Natural killer cell (primary cell): Measurements from ENCODE around the gene LIME1. TPM values are rescaled to one million over a fixed set of nuclear protein-coding genes. Genes with fewer than 3 reads are reported as not detected.

Experiments
- ATAC-seq, 3 donors: fragments of 150-1000 bp in 2 of 3; fragments of 200-7000 bp in 1 of 3; cut with Tn5 transposase; 1 replicate in 1 of 3; 2 replicates in 2 of 3; pipeline ENCODE4 v1.10.0; 2021; ENCODE audit warnings: mild to moderate bottlenecking in 2 of 3, moderate library complexity in 2 of 3
- DNase-seq, 2 donors: peaks; one replicate each; pipeline versions ENCODE4 v3.0.0 to v3.0.0-alpha.2; 2013 to 2021; ENCODE audit warnings: mixed read lengths in 1 of 2
- H3K27ac ChIP-seq: one replicate; pipeline ENCODE4 v1.5.1; 2013; ENCODE audit warnings: mild to moderate bottlenecking, low read length
- H3K27me3 ChIP-seq: one replicate; pipeline ENCODE4 v1.6.1; 2013; ENCODE audit warnings: low read length; ENCODE audit not compliant: control insufficient read depth, insufficient read depth
- H3K36me3 ChIP-seq: one replicate; pipeline ENCODE4 v1.6.1; 2013; ENCODE audit warnings: low read length; ENCODE audit not compliant: control insufficient read depth, insufficient read depth
- H3K4me1 ChIP-seq: one replicate; pipeline ENCODE4 v1.6.1; 2013; ENCODE audit warnings: low read length; ENCODE audit not compliant: control insufficient read depth, insufficient read depth
- H3K4me3 ChIP-seq: one replicate; pipeline ENCODE4 v1.5.1; 2013; ENCODE audit warnings: low read length
- H3K9me3 ChIP-seq: one replicate; pipeline ENCODE4 v1.6.1; 2013; ENCODE audit warnings: low read length; ENCODE audit not compliant: control insufficient read depth, insufficient read depth
- H3K27ac Mint-ChIP-seq, 2 donors: one replicate each; pipeline ENCODE4 v1.8.0; 2022; ENCODE audit warnings: mild to moderate bottlenecking in 2 of 2, mixed read lengths in 2 of 2, moderate library complexity in 1 of 2
- H3K27me3 Mint-ChIP-seq, 2 donors: one replicate each; pipeline ENCODE4 v1.8.0; 2022; ENCODE audit warnings: low read depth in 2 of 2, mixed read lengths in 2 of 2
- H3K36me3 Mint-ChIP-seq: one replicate; pipeline ENCODE4 v1.8.0; 2022; ENCODE audit warnings: mixed read lengths
- H3K4me1 Mint-ChIP-seq, 2 donors: one replicate each; pipeline ENCODE4 v1.8.0; 2022; ENCODE audit warnings: mixed read lengths in 2 of 2
- H3K4me3 Mint-ChIP-seq: one replicate; pipeline ENCODE4 v1.8.0; 2022; ENCODE audit warnings: mild to moderate bottlenecking, moderate library complexity, mixed read lengths
- H3K9me3 Mint-ChIP-seq, 2 donors: one replicate each; pipeline ENCODE4 v1.8.0; 2022; ENCODE audit warnings: mixed read lengths in 2 of 2
- WGBS: methylation state at CpG from one replicate; pipeline ENCODE4 v1.1.7; 2013; ENCODE audit warnings: missing lambda C conversion rate; ENCODE audit not compliant: insufficient coverage; 5-methylcytosine and 5-hydroxymethylcytosine counted together
- intact Hi-C: fragments of 100-400 bp; cut with micrococcal nuclease; formaldehyde crosslinking; loops from one replicate; pipeline ENCODE4 v1.14.2; 2022
- total RNA-seq, 4 donors: library from RNA; stranded (reverse); fragments of 120-200 nt in 1 of 4; gene quantifications; one replicate each; pipeline versions ENCODE4 v1.2.3 to v1.2.4, GENCODE V29; 2013 to 2022
- TF ChIP-seq, protein P1 (sequence below): fragments of 200-600 bp; IDR thresholded peaks from one replicate; pipeline ENCODE4 v1.8.0; 2022; ENCODE audit warnings: antibody characterized with exemption

LIME1 gene
- total RNA-seq, 3 donors from 2014 or later (not counting 1 experiment from before 2014, with no cell fraction given) = 86.5 to 94.4 (median 91.7) TPM

DNA sequence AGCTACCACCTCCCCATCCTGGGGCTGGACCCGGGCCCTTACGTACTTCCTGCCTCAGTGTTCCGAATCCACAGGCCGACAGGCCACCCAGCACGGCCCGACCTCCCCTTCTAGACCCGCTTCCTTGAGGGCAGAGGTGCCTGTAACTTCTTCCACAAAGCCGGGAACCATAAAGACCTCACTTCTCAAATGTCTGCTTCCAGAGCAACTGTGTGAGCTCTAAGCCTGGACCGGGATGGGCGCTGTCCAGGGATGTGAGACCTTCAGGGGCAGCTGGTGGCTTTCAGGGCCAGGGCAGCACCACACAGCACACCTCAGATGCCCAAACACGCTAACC is 12.4 kb downstream of the LIME1 start:
- no peak for DNase-seq
- H3K4me3 ChIP-seq = no peak overlapping the region
- intact Hi-C loops = no loop called here
- no peak overlapping the region for H3K27ac ChIP-seq
- ATAC-seq = no peak
- Mint-ChIP-seq H3K27ac (no peak overlapping the region), H3K9me3 (no peaks in the 10 kb centered on the region), H3K36me3 (no peaks in the 10 kb centered on the region), H3K4me1 (peaks cover 0 to 12% of the 10 kb centered on the region in 2 donors), H3K4me3 (no peak overlapping the region), H3K27me3 (no peaks in the 10 kb centered on the region)
- no peaks in the 10 kb centered on the region for H3K9me3 ChIP-seq
- TF ChIP-seq, protein P1, sequence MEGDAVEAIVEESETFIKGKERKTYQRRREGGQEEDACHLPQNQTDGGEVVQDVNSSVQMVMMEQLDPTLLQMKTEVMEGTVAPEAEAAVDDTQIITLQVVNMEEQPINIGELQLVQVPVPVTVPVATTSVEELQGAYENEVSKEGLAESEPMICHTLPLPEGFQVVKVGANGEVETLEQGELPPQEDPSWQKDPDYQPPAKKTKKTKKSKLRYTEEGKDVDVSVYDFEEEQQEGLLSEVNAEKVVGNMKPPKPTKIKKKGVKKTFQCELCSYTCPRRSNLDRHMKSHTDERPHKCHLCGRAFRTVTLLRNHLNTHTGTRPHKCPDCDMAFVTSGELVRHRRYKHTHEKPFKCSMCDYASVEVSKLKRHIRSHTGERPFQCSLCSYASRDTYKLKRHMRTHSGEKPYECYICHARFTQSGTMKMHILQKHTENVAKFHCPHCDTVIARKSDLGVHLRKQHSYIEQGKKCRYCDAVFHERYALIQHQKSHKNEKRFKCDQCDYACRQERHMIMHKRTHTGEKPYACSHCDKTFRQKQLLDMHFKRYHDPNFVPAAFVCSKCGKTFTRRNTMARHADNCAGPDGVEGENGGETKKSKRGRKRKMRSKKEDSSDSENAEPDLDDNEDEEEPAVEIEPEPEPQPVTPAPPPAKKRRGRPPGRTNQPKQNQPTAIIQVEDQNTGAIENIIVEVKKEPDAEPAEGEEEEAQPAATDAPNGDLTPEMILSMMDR = no peak
- H3K36me3 ChIP-seq = no peaks in the 10 kb centered on the region
- H3K27me3 ChIP-seq = no peaks in the 10 kb centered on the region
- 84% methylated on average over 10 of the region's 11 CpGs for WGBS
- peaks cover 25% of the 10 kb centered on the region for H3K4me1 ChIP-seq

DNA sequence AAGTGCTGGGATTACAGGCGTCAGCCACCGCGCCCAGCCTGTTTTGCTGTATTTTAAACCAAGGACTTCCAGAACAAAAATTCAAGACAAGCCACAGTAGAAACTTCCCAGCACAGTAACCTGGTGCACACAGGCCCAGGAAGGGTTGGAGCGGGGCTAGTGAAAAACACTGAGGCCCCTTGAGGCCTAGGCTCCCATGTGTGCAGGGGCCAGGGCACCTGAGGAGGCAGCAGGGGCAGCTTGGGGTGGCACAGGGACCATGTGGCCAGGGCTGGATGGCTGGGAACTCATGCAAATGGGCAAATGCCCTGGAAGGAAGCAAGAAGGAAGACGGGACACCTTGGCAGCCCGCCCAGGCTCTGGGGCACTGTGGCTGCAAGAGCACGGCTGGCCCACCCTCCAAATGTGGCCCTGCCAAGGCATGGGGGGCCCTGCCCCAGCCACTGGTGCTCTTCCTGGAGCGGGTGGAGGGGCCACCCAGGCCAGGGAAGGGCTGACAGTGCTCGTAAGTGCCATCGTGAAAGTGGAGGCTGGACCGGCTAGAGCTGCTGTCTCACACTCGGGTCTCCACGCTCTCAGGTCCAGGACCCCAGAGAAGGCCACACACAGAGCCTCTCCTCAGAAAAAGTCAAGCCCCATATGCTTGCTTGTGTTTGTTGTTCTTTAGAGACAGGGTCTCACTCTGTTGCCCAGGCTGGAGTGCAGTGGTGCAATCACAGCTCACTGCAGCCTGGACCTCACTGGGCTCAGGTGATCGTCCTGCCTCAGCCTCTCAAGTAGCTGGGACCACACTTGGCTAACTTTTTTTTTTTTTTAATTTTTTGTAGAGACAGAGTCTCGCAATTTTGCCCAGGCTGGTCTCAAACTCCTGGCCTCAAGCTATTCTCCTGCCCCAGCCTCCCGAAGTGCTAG is 13.4 kb downstream of the LIME1 start:
- Histone ChIP-seq H3K4me3 (no peak overlapping the region), H3K27ac (no peak overlapping the region), H3K27me3 (no peaks in the 10 kb centered on the region), H3K4me1 (peaks cover 25% of the 10 kb centered on the region), H3K9me3 (no peaks in the 10 kb centered on the region), H3K36me3 (no peaks in the 10 kb centered on the region)
- TF ChIP-seq, protein P1 = no peak
- Mint-ChIP-seq H3K4me1 (peaks cover 0 to 17% of the 10 kb centered on the region in 2 donors), H3K9me3 (no peaks in the 10 kb centered on the region), H3K4me3 (no peak overlapping the region), H3K27me3 (no peaks in the 10 kb centered on the region), H3K27ac (no peak overlapping the region), H3K36me3 (no peaks in the 10 kb centered on the region)
- intact Hi-C loops = loop anchor here (5.0 kb wide), 1 partner anchor 123 kb away; the partner anchor contains the start of gene GMEB2
- no peak for DNase-seq
- WGBS = 93% methylated on average over 16 of the region's 16 CpGs
- no peak for ATAC-seq

DNA sequence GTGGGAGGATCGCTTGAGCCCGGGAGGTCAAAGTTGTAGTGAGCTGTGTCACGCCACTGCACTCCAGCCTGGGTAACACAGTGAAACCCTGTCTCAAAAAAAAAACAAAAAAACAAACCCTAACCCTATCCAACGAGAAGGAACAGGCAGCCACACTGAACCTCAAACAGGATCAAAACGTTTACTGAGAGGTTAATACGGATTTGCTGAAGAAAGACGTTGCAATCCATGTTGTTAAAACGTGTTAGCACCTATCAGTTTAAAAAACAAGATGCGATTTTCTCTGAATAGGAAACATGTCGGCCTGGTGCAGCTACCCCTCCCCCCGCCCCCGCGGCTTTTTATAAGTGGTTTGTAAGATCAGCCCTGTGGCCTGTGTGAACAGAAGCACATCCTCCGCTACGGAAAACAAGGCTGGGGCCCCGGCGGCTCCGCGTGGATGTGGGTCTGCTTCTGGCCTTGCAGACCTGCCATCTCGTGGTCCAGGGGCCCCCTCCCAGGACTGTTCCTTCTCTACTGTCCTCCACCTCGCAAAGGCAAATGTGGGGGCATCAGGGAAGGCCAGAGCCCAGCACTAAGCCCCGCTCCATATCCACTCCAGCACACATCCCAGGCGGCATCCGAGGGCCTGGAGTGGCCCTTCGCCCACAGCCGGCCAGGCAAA is 14.5 kb downstream of the LIME1 start:
- TF ChIP-seq, protein P1 = no peak
- Mint-ChIP-seq H3K36me3 (no peaks in the 10 kb centered on the region), H3K27ac (peak overlapping the region; percentile 43 to 73), H3K4me3 (peak overlapping the region; percentile 59), H3K27me3 (no peaks in the 10 kb centered on the region), H3K4me1 (peaks cover 7 to 27% of the 10 kb centered on the region in 2 donors), H3K9me3 (no peaks in the 10 kb centered on the region)
- 54% methylated on average over 26 of the region's 26 CpGs for WGBS
- Histone ChIP-seq H3K4me3 (no peak overlapping the region), H3K36me3 (no peaks in the 10 kb centered on the region), H3K27me3 (no peaks in the 10 kb centered on the region), H3K4me1 (peaks cover 27% of the 10 kb centered on the region), H3K9me3 (no peaks in the 10 kb centered on the region), H3K27ac (peak overlapping the region; percentile 49)
- DNase-seq (peak; percentile 41 to 85), ATAC-seq (peak; percentile 58 to 88 (median 78))
- intact Hi-C loops = loop anchor here (5.0 kb wide), 1 partner anchor 124 kb away; the partner anchor contains the start of gene GMEB2
